K562 (cell line): Measurements from ENCODE around the gene HPN. TPM values are rescaled to one million over a fixed set of nuclear protein-coding genes. Genes with fewer than 3 reads are reported as not detected.

Source experiments
- DLX4 ChIP-seq: fragments of 250-450 bp; sonication (Bioruptor Pico); IDR thresholded peaks from 2 replicates; pipeline ENCODE4 v1.6.1; 2021; ENCODE audit warnings: mild to moderate bottlenecking
- ELF1 ChIP-seq: fragments of 200-800 bp; sonication (Bioruptor generic); IDR thresholded peaks from 2 replicates; pipeline ENCODE4 v1.6.1; 2016; ENCODE audit warnings: missing genetic modification characterization, missing compliant biosample characterization
- FOXP4 ChIP-seq: sonication (generic); formaldehyde crosslinking; IDR thresholded peaks from 2 replicates; pipeline ENCODE4 v1.8.0; 2022; ENCODE audit warnings: mild to moderate bottlenecking, missing genetic modification reagents, borderline replicate concordance
- MAFF ChIP-seq: IDR thresholded peaks from 2 replicates; pipeline ENCODE4 v1.6.1; 2012; ENCODE audit warnings: low read length, improper control_type of control experiment
- MCM7 ChIP-seq, 2 experiments: fragments of 450-650 bp; IDR thresholded peaks; 2 replicates each; pipeline ENCODE4 v1.6.1; 2016 to 2018
- MXI1 ChIP-seq: IDR thresholded peaks from 2 replicates; pipeline ENCODE4 v1.6.1; 2011; ENCODE audit warnings: low read depth, mild to moderate bottlenecking, improper control_type of control experiment, low read length
- NBN ChIP-seq: fragments of 450-650 bp; IDR thresholded peaks from 2 replicates; pipeline ENCODE4 v1.6.1; 2016; ENCODE audit warnings: low read depth, mild to moderate bottlenecking
- NRF1 ChIP-seq, 2 experiments: fragments of 450-650 bp; IDR thresholded peaks in 1 of 2; conservative IDR thresholded peaks in 1 of 2; 2 replicates each; pipeline ENCODE4 v1.6.1; 2014; ENCODE audit warnings: mild to moderate bottlenecking in 2 of 2
- POLR2G ChIP-seq: fragments of 200-400 bp; formaldehyde crosslinking; IDR thresholded peaks from 2 replicates; pipeline ENCODE4 v1.6.1; 2017; ENCODE audit warnings: low read depth, mild to moderate bottlenecking, antibody characterized with exemption, low read length, moderate library complexity
- RBM22 ChIP-seq: fragments of 200-400 bp; formaldehyde crosslinking; IDR thresholded peaks from 2 replicates; pipeline ENCODE4 v1.6.1; 2018; ENCODE audit warnings: low read length, low read depth; ENCODE audit not compliant: poor library complexity, severe bottlenecking
- SAFB2 ChIP-seq: fragments of 200-400 bp; formaldehyde crosslinking; IDR thresholded peaks from 2 replicates; pipeline ENCODE4 v1.6.1; 2018; ENCODE audit warnings: borderline replicate concordance, low read length, low read depth, moderate library complexity; ENCODE audit not compliant: severe bottlenecking
- SNRNP70 ChIP-seq: fragments of 200-400 bp; formaldehyde crosslinking; optimal IDR thresholded peaks from 2 replicates; pipeline ENCODE3; 2017; ENCODE audit warnings: low read depth, low read length
- TBL1XR1 ChIP-seq, 2 experiments: IDR thresholded peaks; 2 replicates each; pipeline ENCODE4 v1.6.1; 2012; ENCODE audit warnings: improper control_type of control experiment in 2 of 2, low read length in 2 of 2, mild to moderate bottlenecking in 1 of 2
- TFAM ChIP-seq: fragments of 250-450 bp; sonication (Bioruptor Pico); conservative IDR thresholded peaks from 2 replicates; pipeline ENCODE4 v1.5.0; 2021; ENCODE audit warnings: mild to moderate bottlenecking, moderate library complexity
- TOE1 ChIP-seq, 2 experiments: fragments of 450-650 bp in 1 of 2; sonication (generic) in 1 of 2; formaldehyde crosslinking in 1 of 2; IDR thresholded peaks; 2 replicates each; pipeline versions ENCODE4 v1.7.1 to v1.8.0; 2016 to 2022; ENCODE audit warnings: borderline replicate concordance in 2 of 2, mild to moderate bottlenecking in 2 of 2, antibody characterized with exemption in 1 of 2, inconsistent platforms in 1 of 2, low read depth in 1 of 2, missing genetic modification reagents in 1 of 2, moderate library complexity in 1 of 2
- TRIM28 ChIP-seq: fragments of 450-650 bp; IDR thresholded peaks from 2 replicates; pipeline ENCODE4 v1.6.1; 2017
- ZKSCAN3 ChIP-seq: fragments of 250-450 bp; sonication (Bioruptor Pico); IDR thresholded peaks from 2 replicates; pipeline ENCODE4 v1.4.0; 2020
- ZNF146 ChIP-seq: IDR thresholded peaks from one replicate; pipeline ENCODE4 v1.6.1; 2018; ENCODE audit warnings: missing compliant biosample characterization; ENCODE audit not compliant: unreplicated experiment
- ZNF280A ChIP-seq: fragments of 450-650 bp; IDR thresholded peaks from 2 replicates; pipeline ENCODE4 v1.6.1; 2018; ENCODE audit warnings: mild to moderate bottlenecking, low read depth; ENCODE audit not compliant: partially characterized antibody
- ZNF561 ChIP-seq: fragments of 450-650 bp; formaldehyde crosslinking; conservative IDR thresholded peaks from 2 replicates; pipeline ENCODE4 v1.4.0; 2020; ENCODE audit warnings: mild to moderate bottlenecking, moderate library complexity
- ZNF778 ChIP-seq: fragments of 450-650 bp; formaldehyde crosslinking; IDR thresholded peaks from 2 replicates; pipeline ENCODE4 v1.4.0; 2020; ENCODE audit warnings: mild to moderate bottlenecking, moderate library complexity
- polyA plus RNA-seq, 8 experiments: library from polyadenylated mRNA; depleted of rRNA in 4 of 8; stranded (reverse) in 5 of 8; unstranded in 3 of 8; fragments of >200 nt; fragmentation: Nextera tagmentation in 2 of 8; fragmentation: Illumina TruSeq in 1 of 8; extraction: Ambion mirVana in 2 of 8; extraction: Trizol in 1 of 8; gene quantifications; 2 replicates each; pipeline versions ENCODE4 v1.2.1 to v1.2.3, GENCODE V29; 2011 to 2014; ENCODE audit warnings: inconsistent platforms in 1 of 8, missing spikeins in 1 of 8
- total RNA-seq, 7 experiments: library from RNA; depleted of rRNA in 6 of 7; stranded (reverse); fragments of >200 nt in 6 of 7; fragmentation: Illumina TruSeq in 2 of 7; extraction: Trizol in 2 of 7; gene quantifications; 2 replicates each; pipeline versions ENCODE4 v1.2.1 to v1.2.3, GENCODE V29; 2011 to 2021; ENCODE audit warnings: low replicate concordance in 1 of 7
- TF ChIP-seq, protein P1 (sequence below): fragments of 200-400 bp; formaldehyde crosslinking; IDR thresholded peaks from 2 replicates; pipeline ENCODE4 v1.6.1; 2017; ENCODE audit warnings: mild to moderate bottlenecking, low read depth, low read length, moderate library complexity

Gene HPN
- total and polyA plus RNA-seq, 9 of the 15 experiments (the other 6 are each of a cell fraction or from before 2014, with no cell fraction given) = 0.10 to 0.20 TPM; not detected in 7

DNA sequence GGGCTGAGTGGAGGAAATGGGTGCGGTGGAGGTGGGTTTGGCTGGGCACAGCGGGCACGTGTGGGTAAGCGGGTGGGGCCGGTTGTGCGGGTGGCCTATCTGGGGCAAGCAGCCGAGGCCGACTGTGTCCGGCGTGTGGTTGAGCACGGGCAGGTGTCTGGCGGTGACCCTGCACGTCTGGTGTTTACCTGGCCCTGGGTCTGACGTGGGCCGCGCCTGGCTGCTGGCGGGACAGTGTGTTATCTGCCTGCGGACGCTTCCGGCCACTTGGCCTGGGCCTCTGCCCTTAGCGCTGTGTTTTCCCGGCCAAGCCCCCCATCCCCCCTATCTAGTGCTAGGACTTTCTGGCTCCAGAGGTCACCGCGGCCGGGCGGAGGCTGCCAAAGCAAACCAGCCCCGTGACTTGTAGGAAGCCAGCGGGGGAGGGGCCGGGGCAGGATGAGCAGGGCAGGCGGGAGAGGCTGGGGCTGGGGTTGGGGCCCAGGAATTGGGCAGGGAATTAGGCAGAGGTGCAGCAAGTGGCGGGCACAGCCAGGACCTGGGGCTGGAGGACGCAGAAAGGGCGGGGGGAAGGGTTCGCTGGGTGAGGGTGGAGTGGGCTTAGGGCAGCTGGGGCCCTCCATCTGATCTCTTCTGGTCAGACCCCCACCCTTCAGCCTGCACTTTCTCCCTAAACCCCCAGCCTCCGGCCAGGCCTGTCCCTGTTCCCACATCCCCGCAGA, 534 bp upstream of the HPN start (continued):
- TF ChIP-seq, protein P1, sequence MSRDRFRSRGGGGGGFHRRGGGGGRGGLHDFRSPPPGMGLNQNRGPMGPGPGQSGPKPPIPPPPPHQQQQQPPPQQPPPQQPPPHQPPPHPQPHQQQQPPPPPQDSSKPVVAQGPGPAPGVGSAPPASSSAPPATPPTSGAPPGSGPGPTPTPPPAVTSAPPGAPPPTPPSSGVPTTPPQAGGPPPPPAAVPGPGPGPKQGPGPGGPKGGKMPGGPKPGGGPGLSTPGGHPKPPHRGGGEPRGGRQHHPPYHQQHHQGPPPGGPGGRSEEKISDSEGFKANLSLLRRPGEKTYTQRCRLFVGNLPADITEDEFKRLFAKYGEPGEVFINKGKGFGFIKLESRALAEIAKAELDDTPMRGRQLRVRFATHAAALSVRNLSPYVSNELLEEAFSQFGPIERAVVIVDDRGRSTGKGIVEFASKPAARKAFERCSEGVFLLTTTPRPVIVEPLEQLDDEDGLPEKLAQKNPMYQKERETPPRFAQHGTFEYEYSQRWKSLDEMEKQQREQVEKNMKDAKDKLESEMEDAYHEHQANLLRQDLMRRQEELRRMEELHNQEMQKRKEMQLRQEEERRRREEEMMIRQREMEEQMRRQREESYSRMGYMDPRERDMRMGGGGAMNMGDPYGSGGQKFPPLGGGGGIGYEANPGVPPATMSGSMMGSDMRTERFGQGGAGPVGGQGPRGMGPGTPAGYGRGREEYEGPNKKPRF = no peak
- TF ChIP-seq ELF1 (peak; percentile 42; the same call in 1 of the 2 replicates), DLX4 (no peak), ZNF146 (CRISPR knock-in tag) (no peak), POLR2G (peak; percentile 77), ZNF778 (CRISPR knock-in tag) (no peak), TOE1 (IDR thresholded peaks at IDR 0.05; ENCODE audit: borderline replicate concordance) (peak; percentile 78; the same call in 1 of the 2 replicates), TOE1 (CRISPR knock-in tag; IDR thresholded peaks at IDR 0.05; ENCODE audit: borderline replicate concordance, low read depth) (no peak), RBM22 (no peak), TRIM28 (no peak), TBL1XR1 (IDR thresholded peaks at IDR 0.05; ENCODE audit: low read length in 2 of 2) (peak; percentile 50 to 86; a peak in 2 of 4 replicates), SNRNP70 (no peak), FOXP4 (CRISPR knock-in tag) (no peak), NRF1 (conservative IDR thresholded peaks at IDR 0.05 in 1 of 2, IDR thresholded peaks at IDR 0.05 in 1 of 2) (peak; percentile 38 to 58; a peak in 3 of 4 replicates), MAFF (no peak), MXI1 (no peak), TFAM (CRISPR knock-in tag) (no peak), ZNF280A (no peak), MCM7 (IDR thresholded peaks at IDR 0.05) (no peak), SAFB2 (no peak), ZKSCAN3 (CRISPR knock-in tag) (no peak), ZNF561 (CRISPR knock-in tag) (no peak), NBN (peak; percentile 55; the same call in 1 of the 2 replicates)
